NCI-H2196 treated with DMSO at 0.1 percent for 48 hours (cell line): ENCODE data around the gene CPED1.

ENCODE experiments used
- DNase-seq: peaks from one replicate; lab custom pipeline; 2025; ENCODE audit not compliant: unreplicated experiment; lab: John Stamatoyannopoulos, UW

The CPED1 gene

DNA sequence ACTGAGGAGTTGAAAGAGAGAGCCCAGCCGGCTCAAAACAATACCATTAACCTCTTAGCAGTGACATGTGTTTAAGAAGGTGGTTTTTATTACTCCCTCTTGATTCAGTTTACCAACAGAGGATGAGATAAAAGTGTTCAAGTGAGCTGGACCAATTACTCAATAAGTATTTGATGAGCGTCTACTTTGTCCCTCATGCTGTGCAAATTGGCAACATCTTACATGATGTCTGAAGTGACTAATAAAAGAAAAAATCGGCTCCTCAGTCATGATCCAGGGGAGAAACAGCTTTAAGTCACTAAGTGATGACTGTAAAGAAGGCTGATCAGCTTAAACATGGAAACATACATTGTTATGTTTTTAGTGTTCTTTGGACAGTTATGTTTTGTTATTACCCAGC is 348.1 kb downstream of the CPED1 start:
- DNase-seq, result no peak

DNA sequence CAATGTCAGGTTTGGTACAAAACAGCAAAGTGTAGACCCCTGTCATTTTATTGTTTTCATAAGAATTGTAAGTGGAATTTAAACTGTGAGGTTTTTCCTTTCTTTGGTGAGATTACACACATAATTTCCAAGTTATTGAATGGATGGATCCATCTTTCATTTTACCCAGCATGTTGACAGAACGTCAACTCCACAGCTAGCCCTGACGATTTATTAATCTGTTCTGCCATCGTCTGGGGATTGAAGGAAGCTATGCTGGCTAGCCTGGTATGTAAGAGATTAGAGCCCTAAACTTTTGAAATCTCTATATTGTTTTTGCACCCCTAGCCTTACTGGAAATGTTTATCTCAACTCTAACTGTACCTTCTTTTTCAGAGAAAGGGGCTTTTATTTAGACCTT is 348.9 kb downstream of the CPED1 start:
- no peak for DNase-seq

DNA sequence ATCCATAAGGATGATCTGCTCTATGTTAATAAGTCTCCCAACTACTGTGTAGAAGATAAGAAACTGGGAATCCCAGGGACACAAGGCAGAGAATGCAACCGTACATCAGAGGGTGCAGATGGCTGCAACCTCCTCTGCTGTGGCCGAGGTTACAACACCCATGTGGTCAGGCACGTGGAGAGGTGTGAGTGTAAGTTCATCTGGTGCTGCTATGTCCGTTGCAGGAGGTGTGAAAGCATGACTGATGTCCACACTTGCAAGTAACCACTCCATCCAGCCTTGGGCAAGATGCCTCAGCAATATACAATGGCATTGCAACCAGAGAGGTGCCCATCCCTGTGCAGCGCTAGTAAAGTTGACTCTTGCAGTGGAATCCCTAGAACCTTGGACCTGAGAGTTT is 350.6 kb downstream of the CPED1 start:
- DNase-seq, result no peak

DNA sequence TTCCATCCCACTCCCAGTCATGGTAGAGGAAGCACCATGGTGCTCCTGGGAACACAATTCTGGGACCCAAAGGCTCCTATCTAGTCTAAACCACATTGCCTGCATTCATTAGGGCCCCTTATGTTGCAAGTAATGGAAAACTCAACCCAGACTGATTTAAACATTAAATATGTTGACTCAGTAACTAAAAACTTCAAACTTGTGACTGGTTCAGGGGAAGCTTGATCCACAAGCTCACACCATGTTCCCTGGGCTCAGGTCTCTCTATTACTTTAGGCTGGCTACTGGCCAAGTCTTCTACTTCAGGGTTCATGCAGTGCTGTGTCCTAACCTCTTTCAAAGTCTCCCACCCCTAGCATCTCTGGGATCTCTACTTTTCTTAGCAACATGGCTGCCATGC is 353.4 kb downstream of the CPED1 start:
- DNase-seq, result no peak

DNA sequence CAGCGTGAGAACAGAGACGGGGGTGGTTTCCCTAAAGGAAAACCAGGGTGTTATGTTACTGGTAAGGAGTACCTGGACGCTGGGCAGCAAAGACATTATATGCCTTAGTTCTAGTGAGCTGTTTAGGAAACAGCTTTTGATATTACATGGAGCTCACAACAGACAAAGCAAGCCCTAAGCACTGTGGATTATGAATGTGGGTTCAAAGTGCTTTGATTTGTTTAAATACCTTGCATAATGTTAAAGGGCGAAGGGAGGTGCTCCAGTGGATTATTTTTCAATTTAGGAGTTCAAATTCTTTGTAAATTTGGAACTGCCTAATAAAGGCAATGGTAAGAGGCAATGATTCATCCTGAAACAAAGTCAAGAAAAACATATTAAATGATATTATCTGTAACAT is 354.1 kb downstream of the CPED1 start:
- DNase-seq, result no peak

DNA sequence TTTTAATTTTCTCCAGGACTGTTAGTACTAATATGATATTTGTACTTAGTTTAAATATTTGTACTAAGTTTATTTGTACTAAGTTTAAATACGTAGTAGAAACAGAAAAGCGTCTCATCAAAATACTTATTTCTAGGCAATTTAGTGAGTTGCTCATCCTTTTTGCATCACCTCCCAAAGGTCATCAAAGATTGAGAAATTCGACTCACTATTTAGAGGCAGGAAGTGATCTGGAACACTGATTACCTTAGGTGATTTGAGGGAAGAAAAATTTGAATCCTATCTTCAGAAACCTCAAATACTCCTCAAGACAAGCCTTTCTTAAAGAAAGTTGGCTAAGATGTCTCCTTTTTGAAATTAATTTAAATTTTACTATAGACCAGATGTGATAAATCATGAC is 354.8 kb downstream of the CPED1 start:
- no peak for DNase-seq

DNA sequence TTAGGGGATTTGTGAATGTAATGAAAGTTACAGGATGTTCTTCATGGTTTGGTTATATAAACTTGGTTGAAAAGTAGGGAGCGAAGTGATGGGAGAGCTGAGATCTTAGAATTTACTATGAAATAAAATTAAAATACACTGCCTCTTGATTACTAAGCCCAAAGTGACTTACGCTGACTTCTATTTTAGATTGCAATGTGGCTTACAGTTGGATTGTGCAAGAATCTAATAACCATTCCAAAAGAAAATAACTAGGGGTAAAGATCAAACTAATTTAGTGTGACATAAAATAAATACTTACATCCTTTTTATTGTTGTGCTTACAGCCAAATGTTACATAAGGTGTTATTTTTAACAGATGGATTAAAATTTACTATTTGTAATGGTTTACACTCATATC is 355.6 kb downstream of the CPED1 start:
- DNase-seq, result no peak

DNA sequence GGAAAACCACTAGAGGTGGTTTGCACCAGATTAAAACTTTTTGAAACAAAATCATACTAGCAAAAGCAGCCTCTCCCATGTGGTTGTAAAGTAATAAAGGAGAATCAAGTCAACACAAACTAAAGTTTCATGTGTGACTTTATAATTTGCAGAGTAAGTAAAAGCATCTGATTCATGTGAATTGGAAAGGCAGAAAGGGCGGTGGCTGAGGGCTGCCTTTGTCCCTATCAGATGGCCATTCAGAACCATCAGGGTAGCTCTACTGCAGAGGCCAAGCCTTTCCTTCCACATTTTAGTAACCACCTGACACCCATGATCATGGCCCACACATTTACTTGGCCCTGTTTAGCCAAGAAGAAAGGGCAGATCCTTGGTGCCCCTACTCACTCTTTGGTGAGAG is 356.0 kb downstream of the CPED1 start:
- no peak for DNase-seq
